NCI-H226 (cell line): Measurements from ENCODE around the gene BRICD5.

Source experiments
- DNase-seq: peaks from one replicate; pipeline ENCODE4 v3.0.0-alpha.2; 2015

BRICD5 gene

GRCh38 chr16:2179107-2179501 is 31.6 kb downstream of the BRICD5 start:
- DNase-seq = no peak

GRCh38 chr16:2178321-2179106 is 32.1 kb downstream of the BRICD5 start:
- no peak for DNase-seq

- DNase-seq = no peak
These were observed 33.1 kb downstream of the BRICD5 start for GRCh38 chr16:2177561-2177960.

- no peak for DNase-seq
These were observed 33.6 kb downstream of the BRICD5 start for GRCh38 chr16:2177101-2177500.

- DNase-seq = no peak
These were observed 34.6 kb downstream of the BRICD5 start for GRCh38 chr16:2176047-2176446.

- no peak for DNase-seq
These were observed 35.2 kb downstream of the BRICD5 start for GRCh38 chr16:2175454-2175853.

GRCh38 chr16:2174396-2175131 is 36.1 kb downstream of the BRICD5 start:
- DNase-seq = no peak

GRCh38 chr16:2173916-2174315 is 36.7 kb downstream of the BRICD5 start:
- no peak for DNase-seq

GRCh38 chr16:2173366-2173765 is 37.3 kb downstream of the BRICD5 start:
- no peak for DNase-seq

- no peak for DNase-seq
These were observed 37.9 kb downstream of the BRICD5 start for GRCh38 chr16:2172688-2173335.

GRCh38 chr16:2171601-2172178 is 39.0 kb downstream of the BRICD5 start:
- no peak for DNase-seq

- DNase-seq = no peak
These were observed 39.9 kb downstream of the BRICD5 start for GRCh38 chr16:2170587-2171435.

- no peak for DNase-seq
These were observed 40.6 kb downstream of the BRICD5 start for GRCh38 chr16:2170080-2170479.

GRCh38 chr16:2167068-2167638 is 43.5 kb downstream of the BRICD5 start:
- no peak for DNase-seq

GRCh38 chr16:2166263-2167067 is 44.2 kb downstream of the BRICD5 start:
- DNase-seq = no peak

- no peak for DNase-seq
These were observed 44.8 kb downstream of the BRICD5 start for GRCh38 chr16:2165861-2166260.

- peak; percentile 81 for DNase-seq
These were observed 47.3 kb downstream of the BRICD5 start for GRCh38 chr16:2163211-2163881.

- DNase-seq = no peak
These were observed 48.0 kb downstream of the BRICD5 start for GRCh38 chr16:2162676-2163118.

GRCh38 chr16:2161911-2162310 is 48.8 kb downstream of the BRICD5 start:
- no peak for DNase-seq

GRCh38 chr16:2160915-2161551 is 49.6 kb downstream of the BRICD5 start:
- no peak for DNase-seq
